Prostate gland (tissue), 2 donors: ENCODE results near the gene BANF1. TPM values are rescaled to one million over a fixed set of nuclear protein-coding genes. Genes with fewer than 3 reads are reported as not detected.
A peak's percentile ranks its signal among the peaks of the same experiment; 100 is the strongest.

ENCODE experiments used
- DNase-seq: peaks from one replicate; pipeline ENCODE4 v3.0.0-alpha.2; 2019; ENCODE audit warnings: low spot score
- H3K27ac ChIP-seq, 2 donors: fragments of 200-600 bp; sonication (generic); 2 replicates each; pipeline ENCODE4 v1.5.1; 2017 to 2019
- H3K27me3 ChIP-seq: fragments of 200-600 bp; sonication (generic); replicated peaks from 2 replicates; pipeline ENCODE4 v1.5.1; 2019; ENCODE audit not compliant: insufficient read depth
- H3K36me3 ChIP-seq, 2 donors: fragments of 200-600 bp; sonication (generic); 1 replicate in 1 of 2; 2 replicates in 1 of 2; pipeline versions ENCODE4 v1.5.1 to v1.8.1; 2017 to 2019
- H3K4me1 ChIP-seq: fragments of 200-600 bp; sonication (generic); replicated peaks from 2 replicates; pipeline ENCODE4 v1.5.1; 2019
- H3K4me3 ChIP-seq, 2 donors: fragments of 200-600 bp; sonication (generic); 2 replicates each; pipeline ENCODE4 v1.5.1; 2017 to 2019
- H3K9me3 ChIP-seq: fragments of 200-600 bp; sonication (generic); 2 replicates; pipeline ENCODE4 v1.5.1; 2017
- CTCF ChIP-seq, 4 experiments: fragments of 200-600 bp in 2 of 4; fragments of 450-650 bp in 2 of 4; sonication (generic) in 2 of 4; IDR thresholded peaks; 1 replicate in 3 of 4; 2 replicates in 1 of 4; pipeline ENCODE4 v1.5.1; 2016 to 2019; ENCODE audit warnings: antibody characterized with exemption in 4 of 4, mild to moderate bottlenecking in 2 of 4, moderate library complexity in 2 of 4
- POLR2A ChIP-seq: fragments of 450-650 bp; IDR thresholded peaks from one replicate; pipeline ENCODE4 v1.6.1; 2016; ENCODE audit warnings: antibody characterized with exemption, mild to moderate bottlenecking
- POLR2AphosphoS5 ChIP-seq: sonication (generic); formaldehyde crosslinking; IDR thresholded peaks from one replicate; pipeline ENCODE4 v1.6.1; 2017; ENCODE audit warnings: antibody characterized with exemption
- WGBS: methylation state at CpG from one replicate; pipeline ENCODE4 v1.1.5; 2018; 5-methylcytosine and 5-hydroxymethylcytosine counted together
- intact Hi-C: fragments of 100-400 bp; cut with DNase I; formaldehyde crosslinking; loops from one replicate; pipeline ENCODE4 v1.14.2; 2022
- total RNA-seq, 2 donors: library from RNA; depleted of rRNA; stranded (reverse); fragments of >200 nt; gene quantifications; one replicate each; pipeline ENCODE4 v1.1.0, GENCODE V29; 2016

The BANF1 gene
- total RNA-seq, 2 donors from 2014 or later = 59.4 to 78.8 TPM

- no peaks in the 10 kb centered on the region for H3K9me3 ChIP-seq
- peak within 1 kb of the TSS; percentile 69 to 73 for H3K4me3 ChIP-seq
- TF ChIP-seq POLR2AphosphoS5 (peak; percentile 98), POLR2A (peak; percentile 50), CTCF (IDR thresholded peaks at IDR 0.05) (peak in 1 of 4 experiments; percentile 28)
- H3K27ac ChIP-seq = peak within 1 kb of the TSS; percentile 87 to 94
- H3K36me3 ChIP-seq = peaks cover 0 to 8% of the 10 kb centered on the region in 2 donors
- WGBS = 0% methylated on average over 66 of the region's 84 CpGs
- H3K27me3 ChIP-seq = no peaks in the 10 kb centered on the region
- peak; percentile 98 for DNase-seq
- intact Hi-C loops = no loop called here
- peaks cover 7% of the 10 kb centered on the region for H3K4me1 ChIP-seq
Measured at GRCh38 chr11:66051766-66052663, 49.7 kb downstream of the BANF1 start, which contains the start of gene SF3B2. SF3B2 (plus strand) TSS chr11:66052364; CDS start chr11:66052385, 21 bp downstream.

- Histone ChIP-seq H3K27ac (peak overlapping the region; percentile 87 to 94), H3K36me3 (peaks cover 5 to 10% of the 10 kb centered on the region in 2 donors), H3K9me3 (no peaks in the 10 kb centered on the region), H3K4me3 (peak overlapping the region; percentile 69 to 73), H3K4me1 (peaks cover 7% of the 10 kb centered on the region), H3K27me3 (no peaks in the 10 kb centered on the region)
- intact Hi-C loops = no loop called here
- TF ChIP-seq CTCF (IDR thresholded peaks at IDR 0.05) (no peak), POLR2A (no peak), POLR2AphosphoS5 (no peak)
- WGBS = 1% methylated on average over 17 of the region's 17 CpGs
- no peak for DNase-seq
Measured at GRCh38 chr11:66052664-66052982, 50.3 kb downstream of the BANF1 start.

Other genes starting within 250 kb of the BANF1 start
- 10 to 100 TPM; 15.4 to 18.8 TPM for gene AP5B1, start 221.5 kb upstream of the BANF1 start, total RNA-seq
- gene OVOL1, start 215.4 kb upstream of the BANF1 start, total RNA-seq = 1 to 10 TPM; 2.7 to 8.5 TPM
- under 1 TPM in 1 of 2 donors, not detected in 1; 0.91 TPM for gene SNX32, start 168.5 kb upstream of the BANF1 start, total RNA-seq
- gene CFL1, start 144.3 kb upstream of the BANF1 start, total RNA-seq = 100 to 1,000 TPM; 654 to 731 TPM
- 10 to 100 TPM; 64.3 to 68.6 TPM for gene MUS81, start 142.1 kb upstream of the BANF1 start, total RNA-seq
- gene EFEMP2, start 129.7 kb upstream of the BANF1 start, total RNA-seq = 10 to 100 TPM; 40.0 to 84.5 TPM
- gene CTSW, start 122.7 kb upstream of the BANF1 start, total RNA-seq = 1 to 10 TPM; 1.3 to 1.8 TPM
- 100 to 1,000 TPM in 1 of 2 donors, 10 to 100 TPM in 1; 87.7 to 151 TPM for gene FIBP, start 114.0 kb upstream of the BANF1 start, total RNA-seq
- 10 to 100 TPM; 40.4 to 55.0 TPM for gene CCDC85B, start 111.8 kb upstream of the BANF1 start, total RNA-seq
- gene FOSL1, start 102.1 kb upstream of the BANF1 start, total RNA-seq = 1 to 10 TPM; 2.6 to 3.4 TPM
- 10 to 100 TPM; 30.1 to 54.6 TPM for gene C11orf68, start 83.4 kb upstream of the BANF1 start, total RNA-seq
- gene DRAP1, start 83.1 kb upstream of the BANF1 start, total RNA-seq = 100 to 1,000 TPM; 101 to 127 TPM
- under 1 TPM in 1 of 2 donors, not detected in 1; 0.68 TPM for gene TSGA10IP, start 57.0 kb upstream of the BANF1 start, total RNA-seq
- gene SART1, start 40.8 kb upstream of the BANF1 start, total RNA-seq = 10 to 100 TPM; 36.7 to 76.6 TPM
- gene EIF1AD, start 346 bp upstream of the BANF1 start, total RNA-seq = 10 to 100 TPM; 33.6 to 37.3 TPM
- gene CST6, start 9.5 kb downstream of the BANF1 start, total RNA-seq = 1 to 10 TPM in 1 of 2 donors, under 1 TPM in 1; 0.36 to 6.5 TPM
- under 1 TPM in 1 of 2 donors, not detected in 1; 0.85 TPM for gene CATSPER1, start 24.0 kb downstream of the BANF1 start, total RNA-seq
- 1 to 10 TPM; 2.3 to 4.3 TPM for gene GAL3ST3, start 46.7 kb downstream of the BANF1 start, total RNA-seq
- 100 to 1,000 TPM; 130 to 212 TPM for gene SF3B2, start 49.9 kb downstream of the BANF1 start, total RNA-seq
- 100 to 1,000 TPM in 1 of 2 donors, 10 to 100 TPM in 1; 51.9 to 107 TPM for gene PACS1, start 67.8 kb downstream of the BANF1 start, total RNA-seq